ENCODE data around the gene MYCBP. TPM values are rescaled to one million over a fixed set of nuclear protein-coding genes. Genes with fewer than 3 reads are reported as not detected.

Gene MYCBP
- total RNA-seq, 8 experiments from 2014 or later, result 6.9 to 21.0 (median 11.4) TPM

GRCh38 chr1:38831731-38832369 lies 41.3 kb downstream of the MYCBP start:
- in situ Hi-C loops (cut with MboI; ENCODE audit: low pct_unique_long_range_greater_than_20kb in 2 of 9, low sequenced_read_pairs in 9 of 9, unreplicated experiment in 9 of 9), result loop anchor here in 4 of 9 experiments (10.0 to 25.0 kb wide), 2 partner anchors 795 to 807 kb away; partner anchors contain the start of gene POU3F1 (in 2 of the 4)
- peak in 2 of 8 experiments; percentile 50 to 73 for ATAC-seq (replicated peaks in 6 of 8)
- Histone ChIP-seq H3K27ac (no peak overlapping the region), H3K4me1 (replicated peaks in 1 of 2) (peaks cover 13 to 16% of the 10 kb centered on the region in 2 donors), H3K4me3 (no peak overlapping the region)
- WGBS, 10 experiments, result 25 to 100% (median 88%) methylated on average over 2 to 6 of the region's 6 CpGs; no CpG with 5 or more reads in 2 of the 10 experiments

DNA sequence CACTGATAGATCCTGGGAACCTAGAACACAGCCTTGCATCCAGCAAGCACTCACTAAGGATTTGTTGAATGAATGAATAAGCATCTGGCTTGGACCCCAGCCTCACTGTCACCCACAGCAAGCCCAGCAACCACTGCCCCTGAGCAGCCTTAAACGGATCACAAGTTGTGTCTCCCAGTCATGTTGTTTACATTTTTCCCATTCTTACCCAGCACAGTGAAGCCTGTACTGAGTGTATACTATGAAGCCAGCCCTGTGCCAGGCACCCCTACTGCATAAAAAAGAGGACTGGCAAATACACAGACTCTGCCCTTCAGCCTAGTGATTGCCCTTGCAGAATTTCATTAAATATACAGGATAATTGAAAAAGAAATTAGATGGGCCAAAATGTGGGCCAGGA lies 43.8 kb downstream of the MYCBP start:
- 14 to 86% (median 50%) methylated on average over 1 of the region's 1 CpG; no CpG with 5 or more reads in 2 of the 10 experiments for WGBS, 10 experiments
- peaks cover 13 to 32% of the 10 kb centered on the region in 2 donors for H3K4me1 ChIP-seq (replicated peaks in 1 of 2)
- ATAC-seq (replicated peaks in 6 of 8), result peak in 1 of 8 experiments; percentile 39
- in situ Hi-C loops (cut with MboI; ENCODE audit: low pct_unique_long_range_greater_than_20kb in 2 of 9, low sequenced_read_pairs in 9 of 9, unreplicated experiment in 9 of 9), result loop anchor here in 3 of 9 experiments (5.0 to 25.0 kb wide), 2 partner anchors 792 to 807 kb away; partner anchors contain the start of gene POU3F1 (in 2 of the 3)
- H3K27ac ChIP-seq, result no peak overlapping the region
- no peak overlapping the region for H3K4me3 ChIP-seq

GRCh38 chr1:38827318-38827717 lies 45.8 kb downstream of the MYCBP start:
- ATAC-seq (replicated peaks in 6 of 8), result peak in 5 of 8 experiments; percentile 16 to 57 (median 33)
- Histone ChIP-seq H3K4me3 (no peak overlapping the region), H3K27ac (no peak overlapping the region), H3K4me1 (replicated peaks in 1 of 2) (peaks cover 12 to 40% of the 10 kb centered on the region in 2 donors)
- in situ Hi-C loops (cut with MboI; ENCODE audit: low pct_unique_long_range_greater_than_20kb in 2 of 9, low sequenced_read_pairs in 9 of 9, unreplicated experiment in 9 of 9), result loop anchor here in 3 of 9 experiments (5.0 to 25.0 kb wide), 2 partner anchors 790 to 805 kb away; partner anchors contain the start of gene POU3F1 (in 2 of the 3)
- WGBS, 10 experiments, result 0 to 88% (median 54%) methylated on average over 1 to 2 of the region's 2 CpGs; no CpG with 5 or more reads in 1 of the 10 experiments

DNA sequence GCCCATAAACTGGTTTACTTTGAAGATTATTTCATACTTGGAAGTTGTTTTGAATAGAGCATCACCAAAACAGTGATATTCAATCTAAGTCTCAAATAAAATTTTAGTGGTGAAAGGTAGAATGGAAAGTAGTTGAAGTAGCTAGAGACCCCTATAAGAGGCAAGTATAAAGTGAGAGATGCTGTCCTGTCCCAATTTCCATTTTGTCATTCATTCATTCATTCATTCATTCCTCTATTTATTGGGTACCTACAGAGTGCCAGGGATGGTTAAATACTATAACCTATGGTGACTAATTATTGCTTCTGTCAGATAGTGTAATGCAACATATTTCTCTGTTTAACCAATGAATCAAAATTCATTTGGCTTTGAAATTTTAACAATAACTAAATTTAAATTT lies 46.3 kb downstream of the MYCBP start:
- H3K4me1 ChIP-seq (replicated peaks in 1 of 2), result peaks cover 17 to 44% of the 10 kb centered on the region in 2 donors
- in situ Hi-C loops (cut with MboI; ENCODE audit: low pct_unique_long_range_greater_than_20kb in 2 of 9, low sequenced_read_pairs in 9 of 9, unreplicated experiment in 9 of 9), result loop anchor here in 3 of 9 experiments (5.0 to 25.0 kb wide), 2 partner anchors 790 to 805 kb away; partner anchors contain the start of gene POU3F1 (in 2 of the 3)
- no peak for ATAC-seq (replicated peaks in 6 of 8)

DNA sequence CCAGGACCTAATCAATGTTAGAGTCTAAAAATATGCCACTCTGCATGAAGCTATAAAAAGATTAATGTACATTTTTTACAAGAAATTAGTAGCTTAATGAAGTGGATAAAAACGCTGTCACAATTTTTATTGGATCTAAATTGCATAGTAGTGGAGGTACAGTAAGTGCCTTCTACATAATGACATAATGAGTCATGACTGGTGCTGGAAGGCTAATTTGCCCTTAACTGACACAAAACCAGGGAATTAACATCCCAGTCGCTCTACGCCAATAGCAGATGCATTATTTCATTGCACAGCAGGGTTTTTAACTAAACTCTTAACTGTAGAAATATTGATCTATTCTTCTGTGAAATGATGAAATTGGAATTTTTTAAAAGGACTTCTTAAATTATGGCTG lies 46.9 kb downstream of the MYCBP start:
- no peak overlapping the region for H3K4me3 ChIP-seq
- peak; percentile 62 to 92 (median 78) for ATAC-seq (replicated peaks in 6 of 8)
- WGBS, 10 experiments, result 0 to 70% (median 48%) methylated on average over 2 to 3 of the region's 3 CpGs; no CpG with 5 or more reads in 1 of the 10 experiments
- no peak overlapping the region for H3K27ac ChIP-seq
- in situ Hi-C loops (cut with MboI; ENCODE audit: low pct_unique_long_range_greater_than_20kb in 2 of 9, low sequenced_read_pairs in 9 of 9, unreplicated experiment in 9 of 9), result loop anchor here in 3 of 9 experiments (5.0 to 25.0 kb wide), 2 partner anchors 789 to 804 kb away; partner anchors contain the start of gene POU3F1 (in 2 of the 3)
- peaks cover 23 to 51% of the 10 kb centered on the region in 2 donors for H3K4me1 ChIP-seq (replicated peaks in 1 of 2)

More for the DNA sequence above, 46.3 kb downstream of the MYCBP start:
- Histone ChIP-seq H3K4me3 (no peak overlapping the region), H3K27ac (no peak overlapping the region)

GRCh38 chr1:38820860-38821259 lies 52.3 kb downstream of the MYCBP start:
- in situ Hi-C loops (cut with MboI; ENCODE audit: low pct_unique_long_range_greater_than_20kb in 2 of 9, low sequenced_read_pairs in 9 of 9, unreplicated experiment in 9 of 9), result loop anchor here in 8 of 9 experiments (25.0 kb wide), 4 partner anchors 209 to 784 kb away; partner anchors contain the start of gene POU3F1 (in 4 of the 8)
- Histone ChIP-seq H3K4me3 (no peak overlapping the region), H3K27ac (peak overlapping the region in 1 of 2 donors; percentile 9), H3K4me1 (replicated peaks in 1 of 2) (peaks cover 42 to 70% of the 10 kb centered on the region in 2 donors)
- 40 to 100% methylated on average over 1 of the region's 1 CpG; no CpG with 5 or more reads in 8 of the 10 experiments for WGBS, 10 experiments
- no peak for ATAC-seq (replicated peaks in 6 of 8)

- Histone ChIP-seq H3K27ac (no peak overlapping the region), H3K4me1 (replicated peaks in 1 of 2) (peaks cover 46 to 69% of the 10 kb centered on the region in 2 donors), H3K4me3 (no peak overlapping the region)
- 43 to 100% (median 83%) methylated on average over 1 to 2 of the region's 2 CpGs; no CpG with 5 or more reads in 5 of the 10 experiments for WGBS, 10 experiments
- no peak for ATAC-seq (replicated peaks in 6 of 8)
- in situ Hi-C loops (cut with MboI; ENCODE audit: low pct_unique_long_range_greater_than_20kb in 2 of 9, low sequenced_read_pairs in 9 of 9, unreplicated experiment in 9 of 9), result loop anchor here in 8 of 9 experiments (10.0 to 25.0 kb wide), 5 partner anchors 207 to 782 kb away; partner anchors contain the start of gene POU3F1 (in 4 of the 8)
Measured at GRCh38 chr1:38819516-38819915, 53.6 kb downstream of the MYCBP start.

- Histone ChIP-seq H3K4me3 (no peak overlapping the region), H3K4me1 (replicated peaks in 1 of 2) (peaks cover 50 to 73% of the 10 kb centered on the region in 2 donors), H3K27ac (no peak overlapping the region)
- peak in 3 of 8 experiments; percentile 28 to 32 (median 29) for ATAC-seq (replicated peaks in 6 of 8)
- 20 to 80% (median 57%) methylated on average over 1 to 8 of the region's 10 CpGs; no CpG with 5 or more reads in 5 of the 10 experiments for WGBS, 10 experiments
- in situ Hi-C loops (cut with MboI; ENCODE audit: low pct_unique_long_range_greater_than_20kb in 2 of 9, low sequenced_read_pairs in 9 of 9, unreplicated experiment in 9 of 9), result loop anchor here in 8 of 9 experiments (10.0 to 25.0 kb wide), 5 partner anchors 207 to 782 kb away; partner anchors contain the start of gene POU3F1 (in 4 of the 8)
Measured at GRCh38 chr1:38819040-38819439, 54.1 kb downstream of the MYCBP start.

- peak; percentile 69 to 88 (median 72) for ATAC-seq (replicated peaks in 6 of 8)
- peak overlapping the region; percentile 22 to 38 (median 26) for H3K4me3 ChIP-seq
- H3K4me1 ChIP-seq (replicated peaks in 1 of 2), result peaks cover 55 to 78% of the 10 kb centered on the region in 2 donors
- WGBS, 10 experiments, result 0 to 11% (median 6%) methylated on average over 6 to 45 of the region's 70 CpGs; no CpG with 5 or more reads in 4 of the 10 experiments
- H3K27ac ChIP-seq, result no peak overlapping the region
- in situ Hi-C loops (cut with MboI; ENCODE audit: low pct_unique_long_range_greater_than_20kb in 2 of 9, low sequenced_read_pairs in 9 of 9, unreplicated experiment in 9 of 9), result loop anchor here in 8 of 9 experiments (10.0 to 25.0 kb wide), 5 partner anchors 206 to 781 kb away; partner anchors contain the start of gene POU3F1 (in 4 of the 8)
Measured at GRCh38 chr1:38818175-38818976, 54.8 kb downstream of the MYCBP start.

- peaks cover 49 to 75% of the 10 kb centered on the region in 2 donors for H3K4me1 ChIP-seq (replicated peaks in 1 of 2)
- H3K27ac ChIP-seq, result no peak overlapping the region
- peak overlapping the region; percentile 22 to 38 (median 26) for H3K4me3 ChIP-seq
- WGBS, 10 experiments, result 48 to 100% (median 86%) methylated on average over 1 to 29 of the region's 45 CpGs; no CpG with 5 or more reads in 2 of the 10 experiments
- in situ Hi-C loops (cut with MboI; ENCODE audit: low pct_unique_long_range_greater_than_20kb in 2 of 9, low sequenced_read_pairs in 9 of 9, unreplicated experiment in 9 of 9), result loop anchor here in 8 of 9 experiments (10.0 to 25.0 kb wide), 5 partner anchors 205 to 780 kb away; partner anchors contain the start of gene POU3F1 (in 4 of the 8)
- peak in 1 of 8 experiments; percentile 28 for ATAC-seq (replicated peaks in 6 of 8)
Measured at GRCh38 chr1:38817267-38818174, 55.6 kb downstream of the MYCBP start.

DNA sequence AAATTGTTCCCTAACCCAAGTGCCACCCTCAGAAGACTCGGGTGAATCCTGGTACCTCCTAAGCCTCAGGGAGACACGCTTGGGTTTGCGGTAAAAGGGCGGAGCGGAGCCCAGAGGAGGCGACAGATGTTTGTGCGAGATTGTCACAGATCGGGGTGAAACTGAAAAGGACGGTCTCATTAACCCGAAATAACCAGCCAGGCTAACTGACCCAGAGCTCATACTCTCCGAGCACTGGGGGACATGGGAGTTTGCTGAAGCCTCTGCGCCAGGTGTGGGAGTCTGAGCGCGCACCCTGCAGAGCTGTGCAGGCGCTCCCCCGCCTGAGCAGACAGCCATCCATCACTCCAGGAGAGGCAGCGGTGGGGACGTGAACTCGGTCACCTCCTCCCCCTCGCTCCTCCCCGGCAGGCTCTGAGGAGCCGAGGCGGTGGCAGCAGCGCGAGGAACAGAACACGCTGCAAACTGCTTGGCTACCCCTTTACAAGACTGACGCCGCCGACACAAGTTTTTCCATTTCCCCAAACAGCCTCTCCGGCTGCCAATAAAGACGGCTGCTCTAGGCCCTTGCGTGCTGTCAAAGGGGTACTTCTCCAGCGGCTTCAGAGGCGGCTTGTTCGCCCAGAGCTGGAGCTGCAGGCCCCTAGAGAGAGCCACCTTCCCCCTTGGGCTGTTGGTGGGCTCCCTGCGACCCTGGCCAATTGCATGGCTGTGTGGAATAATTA lies 57.1 kb downstream of the MYCBP start:
- in situ Hi-C loops (cut with MboI; ENCODE audit: low pct_unique_long_range_greater_than_20kb in 2 of 9, low sequenced_read_pairs in 9 of 9, unreplicated experiment in 9 of 9), result loop anchor here in 8 of 9 experiments (10.0 to 25.0 kb wide), 5 partner anchors 204 to 779 kb away; partner anchors contain the start of gene POU3F1 (in 4 of the 8)
- ATAC-seq (replicated peaks in 6 of 8), result peak in 7 of 8 experiments; percentile 10 to 92 (median 89)
- 0 to 24% (median 18%) methylated on average over 1 to 29 of the region's 36 CpGs; no CpG with 5 or more reads in 2 of the 10 experiments for WGBS, 10 experiments
- peaks cover 34 to 61% of the 10 kb centered on the region in 2 donors for H3K4me1 ChIP-seq (replicated peaks in 1 of 2)
- peak overlapping the region in 1 of 5 donors; percentile 0 for H3K4me3 ChIP-seq
- H3K27ac ChIP-seq, result peak overlapping the region in 1 of 2 donors; percentile 2

Measured in motor neuron (in vitro differentiated cells).